GM12878 (cell line): ENCODE results near the gene CACFD1.

ENCODE experiments used
- CREB1 ChIP-seq: IDR thresholded peaks from 2 replicates; pipeline ENCODE4 v1.6.1; 2012; ENCODE audit warnings: low read depth, mild to moderate bottlenecking, inconsistent platforms
- EP300 ChIP-seq, 2 experiments: fragments of 150-350 bp in 1 of 2; IDR thresholded peaks; 2 replicates each; pipeline ENCODE4 v1.6.1; 2011 to 2012; ENCODE audit warnings: low read depth in 2 of 2, low read length in 2 of 2, borderline replicate concordance in 1 of 2, improper control_type of control experiment in 1 of 2, inconsistent platforms in 1 of 2; ENCODE audit not compliant: control insufficient read depth in 1 of 2
- MTA3 ChIP-seq: IDR thresholded peaks from 2 replicates; pipeline ENCODE4 v1.6.1; 2012; ENCODE audit warnings: low read length, inconsistent platforms, borderline replicate concordance
- SUZ12 ChIP-seq: fragments of 200-600 bp; sonication (generic); IDR thresholded peaks from one replicate; pipeline ENCODE4 v1.6.1; 2018; ENCODE audit warnings: antibody characterized with exemption, mild to moderate bottlenecking; ENCODE audit not compliant: unreplicated experiment
- TF ChIP-seq, protein P1 (sequence below), 3 experiments: IDR thresholded peaks in 2 of 3; conservative IDR thresholded peaks in 1 of 3; 2 replicates each; pipeline ENCODE4 v1.5.1; 2011; ENCODE audit warnings: low read depth in 3 of 3, low read length in 3 of 3, mild to moderate bottlenecking in 3 of 3, control low read depth in 2 of 3, moderate library complexity in 2 of 3, inconsistent platforms in 1 of 3, mixed read lengths in 1 of 3; ENCODE audit not compliant: control insufficient read depth in 2 of 3, insufficient read depth in 1 of 3; ENCODE audit errors: extremely low read depth in 1 of 3
- TF ChIP-seq, protein P2 (sequence below): fragments of 450-650 bp; IDR thresholded peaks from 2 replicates; pipeline ENCODE4 v1.6.1; 2017; ENCODE audit warnings: mild to moderate bottlenecking, low read depth, inconsistent platforms; ENCODE audit not compliant: poor library complexity, severe bottlenecking
- TF ChIP-seq, protein P3 (sequence below): IDR thresholded peaks from 2 replicates; pipeline ENCODE4 v1.6.1; 2012; ENCODE audit warnings: low read depth, low read length, improper control_type of control experiment
- TF ChIP-seq, protein P4 (sequence below): fragments of 450-650 bp; IDR thresholded peaks from 2 replicates; pipeline ENCODE4 v1.6.1; 2016; ENCODE audit warnings: mild to moderate bottlenecking
- TF ChIP-seq, protein P5 (sequence below): fragments of 450-650 bp; IDR thresholded peaks from 2 replicates; pipeline ENCODE4 v1.6.1; 2018; ENCODE audit warnings: borderline replicate concordance, mild to moderate bottlenecking; ENCODE audit not compliant: partially characterized antibody

DNA sequence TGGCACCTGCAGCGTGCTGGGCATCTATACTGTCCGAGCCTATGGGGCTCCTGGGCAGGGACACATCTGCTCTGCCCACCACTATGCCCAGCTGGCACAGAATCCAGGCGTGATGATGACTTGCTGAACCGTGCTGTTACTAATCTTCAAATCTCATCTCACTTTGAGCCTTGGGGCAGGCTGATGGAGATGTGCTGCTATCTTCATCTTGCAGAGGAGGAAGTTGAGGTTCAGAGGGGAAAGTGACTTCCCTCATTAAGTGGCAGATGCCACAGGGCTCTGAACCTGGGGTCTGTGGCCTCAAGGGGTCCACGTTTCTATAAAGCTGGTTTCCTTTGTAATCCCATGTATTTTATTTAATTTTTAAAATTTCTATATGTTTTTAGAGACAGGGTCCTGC is 14.4 kb downstream of the CACFD1 start:
- TF ChIP-seq EP300 (IDR thresholded peaks at IDR 0.05; ENCODE audit: borderline replicate concordance in 1 of 2, control insufficient read depth in 1 of 2, low read depth in 2 of 2, low read length in 2 of 2) (no peak), SUZ12 (no peak), CREB1 (no peak), MTA3 (no peak)
- TF ChIP-seq, protein P1, sequence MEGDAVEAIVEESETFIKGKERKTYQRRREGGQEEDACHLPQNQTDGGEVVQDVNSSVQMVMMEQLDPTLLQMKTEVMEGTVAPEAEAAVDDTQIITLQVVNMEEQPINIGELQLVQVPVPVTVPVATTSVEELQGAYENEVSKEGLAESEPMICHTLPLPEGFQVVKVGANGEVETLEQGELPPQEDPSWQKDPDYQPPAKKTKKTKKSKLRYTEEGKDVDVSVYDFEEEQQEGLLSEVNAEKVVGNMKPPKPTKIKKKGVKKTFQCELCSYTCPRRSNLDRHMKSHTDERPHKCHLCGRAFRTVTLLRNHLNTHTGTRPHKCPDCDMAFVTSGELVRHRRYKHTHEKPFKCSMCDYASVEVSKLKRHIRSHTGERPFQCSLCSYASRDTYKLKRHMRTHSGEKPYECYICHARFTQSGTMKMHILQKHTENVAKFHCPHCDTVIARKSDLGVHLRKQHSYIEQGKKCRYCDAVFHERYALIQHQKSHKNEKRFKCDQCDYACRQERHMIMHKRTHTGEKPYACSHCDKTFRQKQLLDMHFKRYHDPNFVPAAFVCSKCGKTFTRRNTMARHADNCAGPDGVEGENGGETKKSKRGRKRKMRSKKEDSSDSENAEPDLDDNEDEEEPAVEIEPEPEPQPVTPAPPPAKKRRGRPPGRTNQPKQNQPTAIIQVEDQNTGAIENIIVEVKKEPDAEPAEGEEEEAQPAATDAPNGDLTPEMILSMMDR (IDR thresholded peaks at IDR 0.05 in 2 of 3, conservative IDR thresholded peaks at IDR 0.05 in 1 of 3; ENCODE audit: control insufficient read depth in 2 of 3, extremely low read depth in 1 of 3, insufficient read depth in 1 of 3, low read depth in 3 of 3, low read length in 3 of 3): no peak
- TF ChIP-seq, protein P2, sequence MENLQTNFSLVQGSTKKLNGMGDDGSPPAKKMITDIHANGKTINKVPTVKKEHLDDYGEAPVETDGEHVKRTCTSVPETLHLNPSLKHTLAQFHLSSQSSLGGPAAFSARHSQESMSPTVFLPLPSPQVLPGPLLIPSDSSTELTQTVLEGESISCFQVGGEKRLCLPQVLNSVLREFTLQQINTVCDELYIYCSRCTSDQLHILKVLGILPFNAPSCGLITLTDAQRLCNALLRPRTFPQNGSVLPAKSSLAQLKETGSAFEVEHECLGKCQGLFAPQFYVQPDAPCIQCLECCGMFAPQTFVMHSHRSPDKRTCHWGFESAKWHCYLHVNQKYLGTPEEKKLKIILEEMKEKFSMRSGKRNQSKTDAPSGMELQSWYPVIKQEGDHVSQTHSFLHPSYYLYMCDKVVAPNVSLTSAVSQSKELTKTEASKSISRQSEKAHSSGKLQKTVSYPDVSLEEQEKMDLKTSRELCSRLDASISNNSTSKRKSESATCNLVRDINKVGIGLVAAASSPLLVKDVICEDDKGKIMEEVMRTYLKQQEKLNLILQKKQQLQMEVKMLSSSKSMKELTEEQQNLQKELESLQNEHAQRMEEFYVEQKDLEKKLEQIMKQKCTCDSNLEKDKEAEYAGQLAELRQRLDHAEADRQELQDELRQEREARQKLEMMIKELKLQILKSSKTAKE: no peak
- TF ChIP-seq, protein P3, sequence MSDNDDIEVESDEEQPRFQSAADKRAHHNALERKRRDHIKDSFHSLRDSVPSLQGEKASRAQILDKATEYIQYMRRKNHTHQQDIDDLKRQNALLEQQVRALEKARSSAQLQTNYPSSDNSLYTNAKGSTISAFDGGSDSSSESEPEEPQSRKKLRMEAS: no peak
- TF ChIP-seq, protein P4, sequence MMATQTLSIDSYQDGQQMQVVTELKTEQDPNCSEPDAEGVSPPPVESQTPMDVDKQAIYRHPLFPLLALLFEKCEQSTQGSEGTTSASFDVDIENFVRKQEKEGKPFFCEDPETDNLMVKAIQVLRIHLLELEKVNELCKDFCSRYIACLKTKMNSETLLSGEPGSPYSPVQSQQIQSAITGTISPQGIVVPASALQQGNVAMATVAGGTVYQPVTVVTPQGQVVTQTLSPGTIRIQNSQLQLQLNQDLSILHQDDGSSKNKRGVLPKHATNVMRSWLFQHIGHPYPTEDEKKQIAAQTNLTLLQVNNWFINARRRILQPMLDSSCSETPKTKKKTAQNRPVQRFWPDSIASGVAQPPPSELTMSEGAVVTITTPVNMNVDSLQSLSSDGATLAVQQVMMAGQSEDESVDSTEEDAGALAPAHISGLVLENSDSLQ: no peak
- TF ChIP-seq, protein P5, sequence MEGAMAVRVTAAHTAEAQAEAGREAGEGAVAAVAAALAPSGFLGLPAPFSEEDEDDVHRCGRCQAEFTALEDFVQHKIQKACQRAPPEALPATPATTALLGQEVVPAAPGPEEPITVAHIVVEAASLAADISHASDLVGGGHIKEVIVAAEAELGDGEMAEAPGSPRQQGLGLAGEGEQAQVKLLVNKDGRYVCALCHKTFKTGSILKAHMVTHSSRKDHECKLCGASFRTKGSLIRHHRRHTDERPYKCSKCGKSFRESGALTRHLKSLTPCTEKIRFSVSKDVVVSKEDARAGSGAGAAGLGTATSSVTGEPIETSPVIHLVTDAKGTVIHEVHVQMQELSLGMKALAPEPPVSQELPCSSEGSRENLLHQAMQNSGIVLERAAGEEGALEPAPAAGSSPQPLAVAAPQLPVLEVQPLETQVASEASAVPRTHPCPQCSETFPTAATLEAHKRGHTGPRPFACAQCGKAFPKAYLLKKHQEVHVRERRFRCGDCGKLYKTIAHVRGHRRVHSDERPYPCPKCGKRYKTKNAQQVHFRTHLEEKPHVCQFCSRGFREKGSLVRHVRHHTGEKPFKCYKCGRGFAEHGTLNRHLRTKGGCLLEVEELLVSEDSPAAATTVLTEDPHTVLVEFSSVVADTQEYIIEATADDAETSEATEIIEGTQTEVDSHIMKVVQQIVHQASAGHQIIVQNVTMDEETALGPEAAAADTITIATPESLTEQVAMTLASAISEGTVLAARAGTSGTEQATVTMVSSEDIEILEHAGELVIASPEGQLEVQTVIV: no peak
